ENCODE data around the gene TRAK2. TPM values are rescaled to one million over a fixed set of nuclear protein-coding genes. Genes with fewer than 3 reads are reported as not detected.

Gene TRAK2
- total RNA-seq, 4 donors from 2014 or later: 41.5 to 78.9 (median 54.5) TPM

- no peaks in the 10 kb centered on the region for H3K27me3 ChIP-seq
- WGBS, 2 donors (ENCODE audit: low coverage in 1 of 2): 89 to 90% methylated on average over 3 of the region's 3 CpGs
- in situ Hi-C loops (cut with MboI; ENCODE audit: low pct_ligation_motif_present in 1 of 4, low pct_unique_long_range_greater_than_20kb in 1 of 4, low sequenced_read_pairs in 3 of 4): no loop called here
- no peak overlapping the region for H3K27ac ChIP-seq
- DNase-seq: no peak
- no peaks in the 10 kb centered on the region for H3K36me3 ChIP-seq
- peaks cover 17 to 42% (median 21%) of the 10 kb centered on the region in 4 donors for H3K4me1 ChIP-seq
- intact Hi-C loops (cut with DNase I; ENCODE audit: low total_unique reads): no loop called here
- TF ChIP-seq EP300 (IDR thresholded peaks at IDR 0.05; ENCODE audit: low read depth) (no peak), POLR2AphosphoS5 (IDR thresholded peaks at IDR 0.05) (no peak)
- TF ChIP-seq, protein P1, sequence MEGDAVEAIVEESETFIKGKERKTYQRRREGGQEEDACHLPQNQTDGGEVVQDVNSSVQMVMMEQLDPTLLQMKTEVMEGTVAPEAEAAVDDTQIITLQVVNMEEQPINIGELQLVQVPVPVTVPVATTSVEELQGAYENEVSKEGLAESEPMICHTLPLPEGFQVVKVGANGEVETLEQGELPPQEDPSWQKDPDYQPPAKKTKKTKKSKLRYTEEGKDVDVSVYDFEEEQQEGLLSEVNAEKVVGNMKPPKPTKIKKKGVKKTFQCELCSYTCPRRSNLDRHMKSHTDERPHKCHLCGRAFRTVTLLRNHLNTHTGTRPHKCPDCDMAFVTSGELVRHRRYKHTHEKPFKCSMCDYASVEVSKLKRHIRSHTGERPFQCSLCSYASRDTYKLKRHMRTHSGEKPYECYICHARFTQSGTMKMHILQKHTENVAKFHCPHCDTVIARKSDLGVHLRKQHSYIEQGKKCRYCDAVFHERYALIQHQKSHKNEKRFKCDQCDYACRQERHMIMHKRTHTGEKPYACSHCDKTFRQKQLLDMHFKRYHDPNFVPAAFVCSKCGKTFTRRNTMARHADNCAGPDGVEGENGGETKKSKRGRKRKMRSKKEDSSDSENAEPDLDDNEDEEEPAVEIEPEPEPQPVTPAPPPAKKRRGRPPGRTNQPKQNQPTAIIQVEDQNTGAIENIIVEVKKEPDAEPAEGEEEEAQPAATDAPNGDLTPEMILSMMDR (IDR thresholded peaks at IDR 0.05): no peak
- no peak overlapping the region for H3K4me3 ChIP-seq
- no peaks in the 10 kb centered on the region for H3K9me3 ChIP-seq
Observed at GRCh38 chr2:201408931-201409330, 42.3 kb downstream of the TRAK2 start.

DNA sequence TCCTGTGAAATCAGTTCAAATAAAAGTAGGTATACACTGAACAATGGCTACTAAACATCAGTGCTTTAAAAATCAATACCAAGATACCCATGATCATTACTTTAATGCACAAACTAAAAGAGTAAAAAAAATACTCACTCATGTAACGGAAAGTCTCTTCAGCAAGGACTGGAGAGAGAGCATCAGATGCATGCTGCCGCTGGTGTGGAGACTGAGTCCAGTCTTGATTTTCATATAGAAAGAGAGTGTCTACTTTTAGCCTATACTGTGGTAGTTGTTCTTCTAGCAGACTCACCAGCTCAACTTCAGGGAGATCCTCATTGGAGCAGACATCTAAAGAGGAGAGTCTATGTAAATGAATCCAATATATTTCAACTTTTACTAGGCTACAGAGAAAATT is 44.0 kb downstream of the TRAK2 start:
- H3K36me3 ChIP-seq: no peaks in the 10 kb centered on the region
- no peak overlapping the region for H3K4me3 ChIP-seq
- in situ Hi-C loops (cut with MboI; ENCODE audit: low pct_ligation_motif_present in 1 of 4, low pct_unique_long_range_greater_than_20kb in 1 of 4, low sequenced_read_pairs in 3 of 4) (no loop called here), intact Hi-C loops (cut with DNase I; ENCODE audit: low total_unique reads) (no loop called here)
- peaks cover 13 to 50% (median 20%) of the 10 kb centered on the region in 4 donors for H3K4me1 ChIP-seq
- no peaks in the 10 kb centered on the region for H3K27me3 ChIP-seq
- H3K9me3 ChIP-seq: no peaks in the 10 kb centered on the region
- H3K27ac ChIP-seq: peak overlapping the region in 3 of 4 donors; percentile 31 to 76 (median 61)
- TF ChIP-seq, protein P1 (IDR thresholded peaks at IDR 0.05): no peak
- no peak for TF ChIP-seq POLR2AphosphoS5 (IDR thresholded peaks at IDR 0.05)
- no peak for TF ChIP-seq EP300 (IDR thresholded peaks at IDR 0.05; ENCODE audit: low read depth)
- TF ChIP-seq POLR2A (IDR thresholded peaks at IDR 0.05): no peak
- WGBS, 2 donors (ENCODE audit: low coverage in 1 of 2): 87 to 100% methylated on average over 2 of the region's 2 CpGs
- DNase-seq: no peak

- intact Hi-C loops (cut with DNase I; ENCODE audit: low total_unique reads) (no loop called here), in situ Hi-C loops (cut with MboI; ENCODE audit: low pct_ligation_motif_present in 1 of 4, low pct_unique_long_range_greater_than_20kb in 1 of 4, low sequenced_read_pairs in 3 of 4) (no loop called here)
- Histone ChIP-seq H3K4me3 (no peak overlapping the region), H3K27ac (peak overlapping the region; percentile 31 to 76 (median 49)), H3K4me1 (peaks cover 13 to 51% (median 24%) of the 10 kb centered on the region in 4 donors), H3K36me3 (no peaks in the 10 kb centered on the region), H3K27me3 (no peaks in the 10 kb centered on the region), H3K9me3 (no peaks in the 10 kb centered on the region)
- no peak for DNase-seq
- WGBS, 2 donors (ENCODE audit: low coverage in 1 of 2): 17 to 19% methylated on average over 3 of the region's 3 CpGs
- peak; percentile 39 to 75 (median 39) for TF ChIP-seq POLR2AphosphoS5 (IDR thresholded peaks at IDR 0.05)
- TF ChIP-seq, protein P1 (IDR thresholded peaks at IDR 0.05): no peak
Observed at GRCh38 chr2:201406077-201406662, 45.1 kb downstream of the TRAK2 start.

- no peak for DNase-seq
- Histone ChIP-seq H3K4me3 (no peak overlapping the region), H3K36me3 (no peaks in the 10 kb centered on the region), H3K4me1 (peaks cover 13 to 51% (median 24%) of the 10 kb centered on the region in 4 donors), H3K27ac (no peak overlapping the region), H3K27me3 (no peaks in the 10 kb centered on the region), H3K9me3 (no peaks in the 10 kb centered on the region)
- TF ChIP-seq, protein P1 (IDR thresholded peaks at IDR 0.05): no peak
- TF ChIP-seq EP300 (IDR thresholded peaks at IDR 0.05; ENCODE audit: low read depth): no peak
- no peak for TF ChIP-seq POLR2A (IDR thresholded peaks at IDR 0.05)
- TF ChIP-seq POLR2AphosphoS5 (IDR thresholded peaks at IDR 0.05): no peak
- in situ Hi-C loops (cut with MboI; ENCODE audit: low pct_ligation_motif_present in 1 of 4, low pct_unique_long_range_greater_than_20kb in 1 of 4, low sequenced_read_pairs in 3 of 4) (no loop called here), intact Hi-C loops (cut with DNase I; ENCODE audit: low total_unique reads) (no loop called here)
- WGBS, 2 donors (ENCODE audit: low coverage in 1 of 2): 78 to 79% methylated on average over 2 to 3 of the region's 3 CpGs
Observed at GRCh38 chr2:201404699-201405280, 46.5 kb downstream of the TRAK2 start.
